ENCODE measurements around the gene LRRC8E.

LRRC8E gene

GRCh38 chr19:7941895-7942596, 53.7 kb downstream of the LRRC8E start:
- in situ Hi-C loops (cut with HindIII; ENCODE audit: low sequenced_read_pairs): no loop called here
- DNase-seq (ENCODE audit: low read depth): no peak
- H3K4me3 ChIP-seq (ENCODE audit: low read depth, low read length): peak overlapping the region; percentile 78
- TF ChIP-seq, protein P1, sequence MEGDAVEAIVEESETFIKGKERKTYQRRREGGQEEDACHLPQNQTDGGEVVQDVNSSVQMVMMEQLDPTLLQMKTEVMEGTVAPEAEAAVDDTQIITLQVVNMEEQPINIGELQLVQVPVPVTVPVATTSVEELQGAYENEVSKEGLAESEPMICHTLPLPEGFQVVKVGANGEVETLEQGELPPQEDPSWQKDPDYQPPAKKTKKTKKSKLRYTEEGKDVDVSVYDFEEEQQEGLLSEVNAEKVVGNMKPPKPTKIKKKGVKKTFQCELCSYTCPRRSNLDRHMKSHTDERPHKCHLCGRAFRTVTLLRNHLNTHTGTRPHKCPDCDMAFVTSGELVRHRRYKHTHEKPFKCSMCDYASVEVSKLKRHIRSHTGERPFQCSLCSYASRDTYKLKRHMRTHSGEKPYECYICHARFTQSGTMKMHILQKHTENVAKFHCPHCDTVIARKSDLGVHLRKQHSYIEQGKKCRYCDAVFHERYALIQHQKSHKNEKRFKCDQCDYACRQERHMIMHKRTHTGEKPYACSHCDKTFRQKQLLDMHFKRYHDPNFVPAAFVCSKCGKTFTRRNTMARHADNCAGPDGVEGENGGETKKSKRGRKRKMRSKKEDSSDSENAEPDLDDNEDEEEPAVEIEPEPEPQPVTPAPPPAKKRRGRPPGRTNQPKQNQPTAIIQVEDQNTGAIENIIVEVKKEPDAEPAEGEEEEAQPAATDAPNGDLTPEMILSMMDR (IDR thresholded peaks at IDR 0.05; ENCODE audit: low read depth, low read length, missing control alignments): no peak

DNA sequence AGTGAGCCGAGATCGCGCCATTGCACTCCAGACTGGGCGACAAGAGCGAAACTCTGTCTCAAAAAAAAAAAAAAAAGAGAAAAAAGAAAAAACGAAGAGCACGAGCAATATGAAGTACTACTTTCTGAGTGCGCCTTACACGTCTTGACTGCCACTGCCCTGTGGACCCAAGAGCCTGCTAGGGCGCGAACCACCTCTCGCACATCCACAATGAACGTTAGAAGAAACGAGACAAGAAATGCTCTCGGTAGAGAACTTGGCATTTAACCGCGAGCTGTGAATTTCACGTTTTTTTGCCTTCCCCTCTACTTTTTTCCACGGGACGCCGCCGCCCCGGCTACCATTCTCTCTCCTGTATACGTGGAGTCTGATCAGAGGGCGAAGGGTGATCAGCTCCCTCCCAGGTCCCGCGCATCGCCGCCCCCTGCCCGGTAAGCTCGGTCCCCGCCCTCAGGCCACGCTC, 54.7 kb downstream of the LRRC8E start:
- peak overlapping the region; percentile 78 for H3K4me3 ChIP-seq (ENCODE audit: low read depth, low read length)
- in situ Hi-C loops (cut with HindIII; ENCODE audit: low sequenced_read_pairs): no loop called here
- TF ChIP-seq, protein P1 (IDR thresholded peaks at IDR 0.05; ENCODE audit: low read depth, low read length, missing control alignments): no peak
- DNase-seq (ENCODE audit: low read depth): no peak

DNA sequence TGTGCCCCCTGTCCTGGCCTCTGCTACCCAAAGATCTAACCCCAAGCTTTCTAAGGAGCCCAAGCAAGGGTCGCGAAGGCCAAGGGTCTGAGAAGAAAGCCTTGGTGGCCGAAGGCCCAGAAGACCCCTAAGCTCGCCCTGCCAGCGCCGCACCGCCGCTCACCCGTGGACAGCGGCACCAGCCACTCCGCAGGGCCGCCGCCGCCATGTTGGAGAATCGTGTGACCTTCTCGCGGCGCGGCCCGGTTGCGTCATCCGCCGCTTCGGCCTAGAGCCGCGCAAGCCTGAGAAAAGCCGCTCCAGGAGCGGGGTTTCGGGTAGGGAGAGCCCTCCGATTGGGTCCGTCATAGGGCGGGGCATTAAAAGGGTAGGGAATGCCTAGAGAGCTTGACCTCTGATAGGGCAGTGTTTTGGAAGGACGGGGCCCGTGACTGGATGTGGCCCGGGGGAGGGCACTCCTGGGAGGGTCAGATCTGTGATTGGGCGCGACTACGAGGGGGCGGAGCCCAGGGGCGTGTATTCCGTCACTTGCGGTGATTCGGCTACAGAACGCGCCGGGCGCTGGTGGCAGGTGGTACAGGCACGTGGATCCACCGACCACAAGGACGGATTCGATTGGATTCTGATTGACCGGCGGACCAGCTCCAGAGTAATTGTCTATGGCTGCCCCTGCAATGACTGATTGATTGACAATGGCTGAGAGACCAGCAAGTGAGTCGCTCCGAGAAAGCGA, 55.3 kb downstream of the LRRC8E start, which contains the start of gene TIMM44:
TSS of gene TIMM44 (minus strand) at position 223 of the 733 bp plus-strand sequence. CDS start at position 208, 15 bp downstream.
- DNase-seq (ENCODE audit: low read depth): peak; percentile 99
- TF ChIP-seq, protein P1 (IDR thresholded peaks at IDR 0.05; ENCODE audit: low read depth, low read length, missing control alignments): no peak
- in situ Hi-C loops (cut with HindIII; ENCODE audit: low sequenced_read_pairs): no loop called here
- H3K4me3 ChIP-seq (ENCODE audit: low read depth, low read length): peak within 1 kb of the TSS; percentile 78

DNA sequence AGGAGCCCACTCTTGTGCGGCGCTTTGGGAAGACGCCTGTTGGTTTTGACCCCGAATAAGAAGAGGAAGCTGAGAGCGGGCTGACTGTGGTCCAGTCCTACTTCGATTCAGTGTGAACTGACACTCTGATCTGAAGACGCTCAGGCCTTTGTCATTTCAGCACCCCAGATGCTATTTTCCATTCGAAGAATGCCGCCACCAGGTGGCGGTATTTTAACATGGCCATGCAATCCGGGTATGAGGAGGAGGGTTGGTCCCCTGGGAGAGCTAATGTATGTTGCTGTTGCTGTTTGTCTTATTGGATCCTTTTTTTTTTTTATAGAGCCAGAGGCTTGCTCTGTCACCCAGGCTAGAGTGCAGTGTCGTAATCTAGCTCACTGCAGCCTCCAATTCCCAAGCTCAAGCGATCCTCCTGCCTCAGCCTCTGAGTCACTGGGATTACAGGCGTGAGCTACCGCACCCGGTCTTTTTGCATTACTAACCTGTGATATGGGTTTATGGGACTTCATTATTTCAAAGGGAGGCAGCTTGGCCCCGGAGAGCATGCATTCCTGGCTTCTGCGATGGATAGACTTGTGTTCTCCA, 56.0 kb downstream of the LRRC8E start:
- DNase-seq (ENCODE audit: low read depth): peak; percentile 73
- H3K4me3 ChIP-seq (ENCODE audit: low read depth, low read length): peak overlapping the region; percentile 78
- TF ChIP-seq, protein P1 (IDR thresholded peaks at IDR 0.05; ENCODE audit: low read depth, low read length, missing control alignments): peak; percentile 82
- in situ Hi-C loops (cut with HindIII; ENCODE audit: low sequenced_read_pairs): no loop called here

DNA sequence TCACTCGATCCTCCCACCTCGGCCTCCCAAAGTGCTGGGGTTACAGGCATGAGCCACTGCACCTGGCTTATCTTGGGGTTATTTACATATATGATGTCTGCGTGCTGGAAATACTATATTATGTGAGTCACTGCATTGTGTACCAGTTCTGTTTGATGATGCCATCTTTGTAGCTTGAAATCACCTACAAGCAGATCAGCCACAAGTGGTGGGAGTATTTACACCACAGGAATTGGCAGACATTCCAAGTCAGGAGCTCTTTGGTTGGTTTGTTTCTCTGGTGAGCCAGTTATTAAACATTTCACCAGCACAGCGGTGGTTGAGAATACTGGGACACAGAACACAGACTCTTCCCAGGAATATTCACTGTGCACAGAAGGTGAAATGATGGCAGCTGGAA, 59.6 kb downstream of the LRRC8E start:
- no peak overlapping the region for H3K4me3 ChIP-seq (ENCODE audit: low read depth, low read length)
- DNase-seq (ENCODE audit: low read depth): no peak
- in situ Hi-C loops (cut with HindIII; ENCODE audit: low sequenced_read_pairs): no loop called here
- TF ChIP-seq, protein P1 (IDR thresholded peaks at IDR 0.05; ENCODE audit: low read depth, low read length, missing control alignments): no peak

All from astrocyte of the cerebellum (primary cell).